K562 (cell line): Measurements from ENCODE around the gene ADRA2B. TPM values are rescaled to one million over a fixed set of nuclear protein-coding genes. Genes with fewer than 3 reads are reported as not detected.
A peak's percentile ranks its signal among the peaks of the same experiment; 100 is the strongest.

Source experiments
- ATAC-seq: fragments of 200-7000 bp; cut with Tn5 transposase; 3 replicates; pipeline ENCODE4 v1.9.1; 2020; ENCODE audit warnings: moderate library complexity
- BruUV-seq: library from RNA; stranded (reverse); fragments of 400-500 nt; replicated peaks from 2 replicates; lab custom pipeline; 2021; lab: Mats Ljungman, UMichigan
- CTCF ChIA-PET: fragments of 300-600 bp; formaldehyde crosslinking; extraction: SDS; loops from one replicate; lab custom pipeline; 2021; ENCODE audit warnings: low intra/inter-chr PET ratio; lab: Yijun Ruan, JAX
- POLR2A ChIA-PET: fragments of 300-600, 350-650 bp; sonication (Branson Sonifier 250); formaldehyde crosslinking; extraction: SDS; loops from one replicate; lab custom pipeline; 2021; ENCODE audit warnings: antibody characterized with exemption, inconsistent platforms; lab: Yijun Ruan, JAX
- DNase-seq, 4 experiments: peaks; one replicate each; pipeline versions ENCODE4 v3.0.0 to v3.0.0-alpha.2; 2011 to 2018; ENCODE audit warnings: low spot score in 3 of 4, mixed read lengths in 3 of 4; ENCODE audit errors: extremely low read depth in 1 of 4
- FAIRE-seq: peaks from 2 replicates; lab custom pipeline; 2011; peaks lifted over from hg19 to GRCh38; lab: Jason Lieb, UNC
- H2AFZ ChIP-seq: 2 replicates; pipeline ENCODE4 v1.6.0; 2011; ENCODE audit warnings: low read depth, low read length, control low read depth, inconsistent platforms
- H3K27ac ChIP-seq: fragments of 200-600 bp; 3 replicates; pipeline ENCODE4 v1.8.0; 2011; ENCODE audit warnings: low read depth, mild to moderate bottlenecking, control low read depth, inconsistent platforms, low read length, moderate library complexity, mixed read lengths; ENCODE audit errors: extremely low read depth
- H3K27me3 ChIP-seq, 2 experiments: fragments of 300-600 bp in 1 of 2; 2 replicates in 1 of 2; 3 replicates in 1 of 2; pipeline versions ENCODE4 v1.6.0 to v1.8.0; 2011; ENCODE audit warnings: inconsistent platforms in 2 of 2, low read length in 2 of 2, mild to moderate bottlenecking in 1 of 2, mixed read lengths in 1 of 2, moderate library complexity in 1 of 2; ENCODE audit not compliant: control insufficient read depth in 2 of 2, insufficient read depth in 2 of 2
- H3K36me3 ChIP-seq: fragments of 300-600 bp; 3 replicates; pipeline ENCODE4 v1.8.0; 2011; ENCODE audit warnings: mild to moderate bottlenecking, low read length, inconsistent platforms; ENCODE audit not compliant: control insufficient read depth, insufficient read depth
- H3K4me1 ChIP-seq, 2 experiments: fragments of 200-600 bp in 1 of 2; replicated peaks in 1 of 2; 2 replicates in 1 of 2; 3 replicates in 1 of 2; pipeline versions ENCODE4 v1.5.1 to v1.8.0; 2011; ENCODE audit warnings: inconsistent platforms in 2 of 2, low read length in 2 of 2, mild to moderate bottlenecking in 1 of 2, mixed read lengths in 1 of 2, moderate library complexity in 1 of 2; ENCODE audit not compliant: control insufficient read depth in 2 of 2, insufficient read depth in 2 of 2
- H3K4me2 ChIP-seq: 2 replicates; pipeline ENCODE4 v1.6.1; 2011; ENCODE audit warnings: low read length, control low read depth, inconsistent platforms, mixed read lengths; ENCODE audit not compliant: insufficient read depth
- H3K4me3 ChIP-seq: fragments of 200-600 bp; sonication (generic), shearing (Covaris generic); 2 replicates; pipeline ENCODE4 v1.5.1; 2016; ENCODE audit warnings: control low read depth, inconsistent platforms
- H3K79me2 ChIP-seq: fragments of 200-600 bp; 3 replicates; pipeline ENCODE4 v1.8.0; 2011; ENCODE audit warnings: low read length, inconsistent platforms; ENCODE audit not compliant: control insufficient read depth, insufficient read depth
- H3K9ac ChIP-seq, 2 experiments: 2 replicates each; pipeline versions ENCODE4 v1.6.0 to v1.6.1; 2011; ENCODE audit warnings: low read depth in 2 of 2, low read length in 2 of 2, control low read depth in 1 of 2, inconsistent platforms in 1 of 2, mild to moderate bottlenecking in 1 of 2, mixed read lengths in 1 of 2; ENCODE audit not compliant: insufficient read depth in 1 of 2
- H3K9me1 ChIP-seq: one replicate; pipeline ENCODE4 v1.6.0; 2011; ENCODE audit warnings: inconsistent platforms, mild to moderate bottlenecking, low read length, moderate library complexity; ENCODE audit not compliant: control insufficient read depth, insufficient read depth
- H3K9me3 ChIP-seq: replicated peaks from 2 replicates; pipeline ENCODE4 v1.5.1; 2011; ENCODE audit warnings: low read depth, low read length, inconsistent platforms; ENCODE audit not compliant: control insufficient read depth, insufficient read depth
- H4K20me1 ChIP-seq: replicated peaks from 2 replicates; pipeline ENCODE4 v1.6.1; 2011; ENCODE audit warnings: low read length, inconsistent platforms, mixed read lengths; ENCODE audit not compliant: control insufficient read depth, insufficient read depth
- AFF1 ChIP-seq, 2 experiments: fragments of 450-650 bp; IDR thresholded peaks; 2 replicates each; pipeline ENCODE4 v1.6.1; 2018; ENCODE audit warnings: mild to moderate bottlenecking in 2 of 2, low read depth in 1 of 2; ENCODE audit not compliant: partially characterized antibody in 2 of 2
- CBFA2T3 ChIP-seq: fragments of 450-650 bp; IDR thresholded peaks from 2 replicates; pipeline ENCODE4 v1.6.1; 2017
- GTF2A2 ChIP-seq: IDR thresholded peaks from 2 replicates; pipeline ENCODE4 v1.6.1; 2016; ENCODE audit warnings: mild to moderate bottlenecking, missing genetic modification characterization, missing compliant biosample characterization
- SMARCA4 ChIP-seq: fragments of 450-650 bp; IDR thresholded peaks from 2 replicates; pipeline ENCODE4 v1.6.1; 2016
- ZBTB26 ChIP-seq: fragments of 450-650 bp; formaldehyde crosslinking; IDR thresholded peaks from 2 replicates; pipeline ENCODE4 v1.4.0; 2022; ENCODE audit warnings: missing genetic modification characterization
- ZBTB8A ChIP-seq: fragments of 450-650 bp; IDR thresholded peaks from 2 replicates; pipeline ENCODE4 v1.6.1; 2018; ENCODE audit warnings: mild to moderate bottlenecking, moderate library complexity; ENCODE audit not compliant: partially characterized antibody
- ZNF318 ChIP-seq, 2 experiments: fragments of 450-650 bp; IDR thresholded peaks; 2 replicates each; pipeline ENCODE4 v1.6.1; 2016; ENCODE audit warnings: mild to moderate bottlenecking in 2 of 2, borderline replicate concordance in 1 of 2, low read depth in 1 of 2, moderate library complexity in 1 of 2
- ZNF561 ChIP-seq: fragments of 450-650 bp; formaldehyde crosslinking; conservative IDR thresholded peaks from 2 replicates; pipeline ENCODE4 v1.4.0; 2020; ENCODE audit warnings: mild to moderate bottlenecking, moderate library complexity
- WGBS: fragments of 100-300 bp; shearing (Covaris generic); methylation state at CpG from one replicate; pipeline ENCODE4 v1.1.6; 2016; ENCODE audit warnings: low coverage, mixed read lengths; ENCODE audit not compliant: insufficient coverage; ENCODE audit errors: missing lambda C conversion rate; 5-methylcytosine and 5-hydroxymethylcytosine counted together
- in situ Hi-C: fragments of 300-500 bp; cut with MboI; formaldehyde crosslinking; loops from 4 replicates; pipeline ENCODE4 v1.15.0; 2018; ENCODE audit warnings: inconsistent platforms, mixed read lengths
- intact Hi-C: fragments of 100-400 bp; cut with micrococcal nuclease; formaldehyde crosslinking; loops from 2 replicates; pipeline ENCODE4 v1.14.2; 2022
- polyA plus RNA-seq, 8 experiments: library from polyadenylated mRNA; depleted of rRNA in 4 of 8; stranded (reverse) in 5 of 8; unstranded in 3 of 8; fragments of >200 nt; fragmentation: Nextera tagmentation in 2 of 8; fragmentation: Illumina TruSeq in 1 of 8; extraction: Ambion mirVana in 2 of 8; extraction: Trizol in 1 of 8; gene quantifications; 2 replicates each; pipeline versions ENCODE4 v1.2.1 to v1.2.3, GENCODE V29; 2011 to 2014; ENCODE audit warnings: inconsistent platforms in 1 of 8, missing spikeins in 1 of 8
- total RNA-seq, 7 experiments: library from RNA; depleted of rRNA in 6 of 7; stranded (reverse); fragments of >200 nt in 6 of 7; fragmentation: Illumina TruSeq in 2 of 7; extraction: Trizol in 2 of 7; gene quantifications; 2 replicates each; pipeline versions ENCODE4 v1.2.1 to v1.2.3, GENCODE V29; 2011 to 2021; ENCODE audit warnings: low replicate concordance in 1 of 7

The ADRA2B gene
- total and polyA plus RNA-seq, 9 of the 15 experiments (the other 6 are each of a cell fraction or from before 2014, with no cell fraction given), result not detected

GRCh38 chr2:96143231-96143847 is 27.0 kb upstream of the ADRA2B start:
- H3K9me1 ChIP-seq, result no peaks in the 10 kb centered on the region
- H3K4me1 ChIP-seq, result peaks cover 22 to 35% of the 10 kb centered on the region in 2 experiments
- FAIRE-seq (no peak), ATAC-seq (no peak), DNase-seq (no peak)
- no peak overlapping the region for H2AFZ ChIP-seq
- no peaks in the 10 kb centered on the region for H3K36me3 ChIP-seq
- H3K27ac ChIP-seq, result no peak overlapping the region
- CTCF ChIA-PET, result no interaction called here
- POLR2A ChIA-PET, result no interaction called here
- peaks cover 0 to 12% of the 10 kb centered on the region in 2 experiments; a peak in 2 of 5 replicates for H3K27me3 ChIP-seq
- H3K9me3 ChIP-seq, result no peaks in the 10 kb centered on the region
- in situ Hi-C loops, result no loop called here
- no peak overlapping the region for H3K4me3 ChIP-seq
- BruUV-seq, result no TSS peak
- 0 out of 4 replicates have a peak overlapping the region, but pooled peaks of 1 of the 2 experiments have one; percentile 48 for H3K9ac ChIP-seq
- WGBS, result 23% methylated on average over 10 of the region's 10 CpGs
- no peak overlapping the region for H3K4me2 ChIP-seq
- H4K20me1 ChIP-seq, result no peaks in the 10 kb centered on the region
- no peaks in the 10 kb centered on the region for H3K79me2 ChIP-seq
- intact Hi-C loops, result no loop called here
- no peak for TF ChIP-seq AFF1 (IDR thresholded peaks at IDR 0.05; ENCODE audit: low read depth in 1 of 2, partially characterized antibody in 2 of 2)
- TF ChIP-seq ZNF561 (CRISPR knock-in tag), result no peak
- TF ChIP-seq ZNF318 (IDR thresholded peaks at IDR 0.05; ENCODE audit: borderline replicate concordance in 1 of 2, low read depth in 1 of 2), result no peak
- TF ChIP-seq GTF2A2, result no peak
- no peak for TF ChIP-seq ZBTB26 (CRISPR knock-in tag)
- no peak for TF ChIP-seq ZBTB8A
- TF ChIP-seq SMARCA4, result no peak
- no peak for TF ChIP-seq CBFA2T3
